GM21390 (cell line): ENCODE results near the gene OR2L5.

Source experiments
- ATAC-seq: cut with Tn5 transposase; IDR thresholded peaks from one replicate; pipeline ENCODE4 v1.9.1; 2021; ENCODE audit not compliant: unreplicated experiment

The OR2L5 gene

GRCh38 chr1:248013229-248013710 is at the start of gene OR2L5:
TSS of gene OR2L5 (plus strand) at chr1:248013660. CDS start at chr1:248021948, 8,288 bp downstream.
- ATAC-seq, result no peak

DNA sequence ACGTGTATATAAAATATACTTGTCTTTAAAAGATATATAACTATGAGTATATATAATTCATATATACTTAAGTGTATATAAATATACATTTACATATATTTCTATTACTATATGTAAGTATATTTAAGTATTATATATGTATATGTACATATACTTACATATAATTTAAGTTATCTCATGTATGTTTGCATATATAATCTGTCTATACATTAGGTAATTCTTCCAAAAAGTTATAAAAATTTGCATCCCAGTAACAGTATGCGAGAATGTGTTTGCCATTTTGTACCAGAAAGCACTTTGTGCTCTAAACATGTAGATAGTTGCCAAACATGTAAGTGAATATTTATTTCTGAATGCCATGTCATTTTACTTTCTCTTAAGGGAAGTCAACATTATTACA is 48.5 kb upstream of the OR2L5 start, which contains the start of gene OR2AK2:
OR2AK2 (plus strand) TSS at position 301 of the 400 bp plus-strand sequence. CDS start 144 bp downstream, outside the sequence.
- ATAC-seq, result no peak

DNA sequence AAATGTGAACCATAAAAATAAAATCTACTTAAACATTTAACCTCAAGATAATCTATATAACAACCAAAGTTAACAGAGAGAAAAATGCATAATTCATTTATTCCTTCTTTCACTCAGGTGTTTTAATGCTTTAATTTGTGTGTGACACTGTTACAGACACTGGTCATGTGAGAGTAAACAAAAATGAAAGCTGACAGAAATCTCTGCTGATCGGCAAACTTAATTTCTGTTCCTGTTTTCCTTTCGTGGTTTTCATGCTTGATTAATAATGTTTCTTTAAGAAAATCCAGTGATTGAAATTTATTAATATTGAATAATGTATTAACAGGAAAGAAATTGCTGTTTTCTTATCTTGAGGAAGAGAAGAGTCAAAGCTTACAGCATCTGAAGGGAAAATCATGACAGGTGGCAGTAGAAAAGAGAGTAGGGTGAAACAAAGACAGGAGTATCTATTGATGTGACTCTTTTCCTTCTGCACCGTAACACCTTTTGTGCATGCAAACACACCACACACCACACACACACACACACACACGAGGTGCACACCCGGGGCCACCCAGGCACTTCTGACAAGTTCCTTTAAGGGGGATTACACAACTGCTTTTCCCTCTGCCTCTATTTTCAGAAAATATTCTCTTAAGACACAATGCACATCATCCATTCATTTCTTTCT is 46.8 kb upstream of the OR2L5 start:
- peak; percentile 85 for ATAC-seq

DNA sequence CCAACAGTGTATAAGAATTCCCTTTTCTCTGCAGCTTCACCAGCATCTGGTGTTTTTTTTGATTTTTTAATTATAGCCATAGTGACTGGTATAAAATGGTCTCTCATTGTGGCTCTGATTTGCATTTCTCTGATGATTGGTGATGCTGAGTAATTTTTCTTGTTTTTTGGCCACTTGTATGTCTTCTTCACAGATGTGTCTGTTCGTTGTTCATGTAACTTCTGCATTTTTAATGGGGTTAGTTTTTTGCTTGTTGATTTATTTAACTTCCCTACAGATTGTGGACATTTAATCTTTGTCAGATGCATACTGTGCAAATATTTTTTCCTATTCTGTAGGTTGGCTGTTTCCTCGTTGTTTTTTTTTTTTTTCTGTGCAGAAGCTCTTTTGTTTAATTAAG is 20.5 kb upstream of the OR2L5 start:
- ATAC-seq, result no peak

GRCh38 chr1:247998811-247999210 is 14.6 kb upstream of the OR2L5 start:
- no peak for ATAC-seq

GRCh38 chr1:248000169-248000568 is 13.3 kb upstream of the OR2L5 start:
- no peak for ATAC-seq

DNA sequence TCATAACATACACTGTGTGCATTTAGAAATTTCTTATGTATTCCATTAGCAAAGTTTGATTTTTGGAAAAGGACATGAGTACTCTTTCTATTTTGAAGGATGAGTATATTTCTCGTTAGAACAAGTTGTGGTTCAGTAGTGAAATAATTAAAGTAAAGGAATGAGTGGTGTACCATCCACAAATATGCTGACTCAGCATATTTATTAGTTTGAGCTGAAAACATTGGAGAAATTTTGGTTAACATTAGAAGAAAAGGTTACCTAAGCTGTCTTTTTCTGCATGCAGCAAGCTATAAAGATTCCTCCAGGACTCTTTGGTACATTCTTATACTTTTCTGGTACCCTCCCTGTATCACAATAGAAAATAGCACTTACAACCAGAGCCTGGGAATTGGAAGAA is 5.7 kb upstream of the OR2L5 start:
- no peak for ATAC-seq

- ATAC-seq, result no peak
These were observed 3.8 kb upstream of the OR2L5 start for GRCh38 chr1:248009681-248010080.

- no peak for ATAC-seq
These were observed 2.3 kb downstream of the OR2L5 start for GRCh38 chr1:248015803-248016202.

DNA sequence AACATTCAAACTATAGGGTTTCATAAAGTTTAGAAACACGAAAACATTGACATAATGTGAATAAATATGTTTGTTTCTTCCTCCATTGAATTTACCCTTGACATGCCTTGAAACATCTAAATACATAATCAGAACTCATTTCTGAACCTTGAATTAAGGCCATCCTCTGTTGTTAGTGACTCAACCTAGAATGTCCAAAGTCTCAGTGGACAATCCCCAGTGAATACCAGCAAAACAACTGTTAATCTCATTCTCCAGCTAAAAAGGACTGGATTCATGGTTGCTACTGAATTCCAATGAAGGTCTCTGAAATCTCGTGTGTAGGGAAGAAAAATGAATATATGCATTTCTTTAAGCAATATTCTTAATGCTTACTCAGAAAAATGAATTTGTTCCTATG is 16.3 kb downstream of the OR2L5 start, which contains the start of gene OR2L2:
OR2L2 (plus strand) TSS at position 301 of the 400 bp plus-strand sequence. CDS start 8,198 bp downstream, outside the sequence.
- ATAC-seq, result no peak

DNA sequence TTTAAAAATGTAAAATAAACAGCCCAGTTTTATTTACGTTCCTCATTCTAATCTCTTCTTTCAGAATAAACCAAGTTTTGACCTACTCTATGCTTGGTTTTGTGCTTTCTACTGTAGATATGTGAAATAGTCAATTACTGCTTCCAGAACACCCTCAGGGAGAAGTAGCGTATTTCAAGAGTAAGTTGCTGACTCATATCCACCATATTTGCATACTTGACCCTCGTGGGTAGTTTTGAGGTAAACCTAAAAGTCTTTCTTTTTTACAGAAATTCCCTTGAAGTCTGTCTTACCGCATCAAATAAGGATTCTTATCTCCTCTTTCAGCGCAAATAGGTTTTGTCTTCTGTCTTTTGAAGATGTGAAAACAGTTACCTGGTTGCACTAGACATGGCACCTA is 31.7 kb downstream of the OR2L5 start:
- peak; percentile 59 for ATAC-seq

- no peak for ATAC-seq
These were observed 33.1 kb downstream of the OR2L5 start, which contains the start of gene OR2L3 for GRCh38 chr1:248046536-248046935. TSS of gene OR2L3 (plus strand) at chr1:248046836. CDS start at chr1:248060682, 13,846 bp downstream.

GRCh38 chr1:248047008-248047407 is 33.5 kb downstream of the OR2L5 start:
- ATAC-seq, result no peak

- ATAC-seq, result no peak
These were observed 41.2 kb downstream of the OR2L5 start for GRCh38 chr1:248054671-248055070.

- ATAC-seq, result no peak
These were observed 41.8 kb downstream of the OR2L5 start for GRCh38 chr1:248055261-248055660.

DNA sequence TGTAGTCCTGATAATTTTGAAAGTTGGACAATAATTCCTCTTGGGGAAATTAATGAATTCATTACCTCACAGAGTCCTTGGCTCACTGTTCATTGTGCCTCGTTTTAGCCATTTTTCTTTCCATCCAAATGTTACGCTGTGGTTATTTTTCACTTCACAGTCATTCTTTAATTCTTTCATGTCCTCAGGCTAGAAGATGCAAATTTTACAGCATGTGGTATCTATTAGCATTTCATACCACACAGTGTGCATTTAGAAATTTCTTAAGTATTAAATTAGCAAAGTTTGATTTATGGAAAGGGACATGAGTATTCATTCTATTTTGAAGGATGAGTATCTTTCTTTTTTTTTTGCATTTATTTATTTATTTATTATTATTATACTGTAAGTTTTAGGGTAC is 51.6 kb downstream of the OR2L5 start:
- no peak for ATAC-seq

- ATAC-seq, result no peak
These were observed 52.1 kb downstream of the OR2L5 start for GRCh38 chr1:248065604-248066003.
